NCI-H2196 (cell line): ENCODE measurements around the gene LBHD2.
A peak's percentile ranks its signal among the peaks of the same experiment; 100 is the strongest.

Source experiments
- DNase-seq: peaks from one replicate; lab custom pipeline; 2025; ENCODE audit not compliant: unreplicated experiment; lab: John Stamatoyannopoulos, UW

The LBHD2 gene

DNA sequence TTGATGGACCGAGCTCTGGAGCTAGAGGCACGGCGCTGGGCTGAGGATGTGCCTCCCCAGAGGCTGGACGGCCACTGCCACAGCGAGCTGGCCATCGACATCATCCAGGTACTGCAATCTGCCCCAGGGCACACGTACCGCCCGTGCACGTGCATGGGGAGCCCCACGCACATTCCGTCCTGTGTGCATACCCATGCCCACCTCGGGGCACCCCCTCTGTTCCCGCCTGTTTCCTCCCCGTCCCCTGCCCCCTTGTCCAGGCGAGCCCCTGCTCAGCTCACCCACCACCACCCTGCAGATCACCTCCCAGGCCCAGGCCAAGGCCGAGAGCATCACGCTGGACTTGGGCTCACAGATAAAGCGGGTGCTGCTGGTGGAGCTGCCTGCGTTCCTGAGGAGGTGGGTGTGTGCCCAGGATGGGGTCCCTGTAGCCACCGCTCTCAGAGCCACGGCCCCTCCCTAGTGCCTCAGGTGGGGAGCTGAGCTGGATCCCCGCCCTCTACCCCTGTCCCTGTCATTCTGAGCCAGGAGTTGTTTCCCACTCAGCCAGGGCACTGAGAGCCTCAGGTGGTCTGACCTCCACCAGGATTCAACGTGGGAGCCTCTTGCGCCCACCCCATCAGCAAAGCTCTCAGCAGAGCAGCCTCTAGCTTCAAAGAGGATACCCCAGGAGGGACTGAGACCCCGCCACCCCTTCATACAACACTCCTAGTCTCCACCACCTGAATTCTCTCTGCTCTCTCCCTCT is 46.2 kb downstream of the LBHD2 start:
- no peak for DNase-seq

DNA sequence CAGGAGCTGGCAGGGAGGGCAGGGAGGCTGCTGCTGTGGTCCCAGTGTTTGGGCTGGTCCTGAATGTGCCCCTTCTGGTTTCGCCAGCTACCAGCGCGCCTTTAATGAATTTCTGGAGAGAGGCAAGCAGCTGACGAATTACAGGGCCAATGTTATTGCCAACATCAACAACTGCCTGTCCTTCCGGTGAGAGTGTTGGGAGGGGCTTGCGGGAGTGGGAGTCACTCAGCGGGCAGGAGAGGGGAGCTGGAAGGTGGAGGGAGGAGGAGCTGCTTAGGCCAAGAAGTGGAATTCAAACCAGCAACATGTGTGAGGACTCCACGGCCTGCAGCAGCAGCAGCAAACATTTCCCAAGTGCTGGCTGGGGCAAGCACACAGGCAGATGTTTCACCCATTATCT is 47.0 kb downstream of the LBHD2 start:
- no peak for DNase-seq

DNA sequence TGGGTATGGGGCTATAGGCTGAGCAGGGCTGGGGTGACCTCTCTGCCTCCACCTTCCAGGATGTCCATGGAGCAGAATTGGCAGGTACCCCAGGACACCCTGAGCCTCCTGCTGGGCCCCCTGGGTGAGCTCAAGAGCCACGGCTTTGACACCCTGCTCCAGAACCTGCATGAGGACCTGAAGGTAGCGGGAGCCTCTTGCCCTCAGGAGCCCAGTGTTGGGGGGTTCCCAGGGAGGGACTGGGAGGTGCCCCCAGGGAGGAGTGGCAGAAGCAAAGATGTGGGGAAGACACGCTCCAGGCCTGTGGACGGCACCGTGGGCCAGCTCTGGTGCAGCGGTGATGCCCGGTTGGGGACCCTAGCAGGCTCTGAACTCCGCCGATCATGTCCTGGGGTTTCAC is 47.6 kb downstream of the LBHD2 start:
- no peak for DNase-seq

DNA sequence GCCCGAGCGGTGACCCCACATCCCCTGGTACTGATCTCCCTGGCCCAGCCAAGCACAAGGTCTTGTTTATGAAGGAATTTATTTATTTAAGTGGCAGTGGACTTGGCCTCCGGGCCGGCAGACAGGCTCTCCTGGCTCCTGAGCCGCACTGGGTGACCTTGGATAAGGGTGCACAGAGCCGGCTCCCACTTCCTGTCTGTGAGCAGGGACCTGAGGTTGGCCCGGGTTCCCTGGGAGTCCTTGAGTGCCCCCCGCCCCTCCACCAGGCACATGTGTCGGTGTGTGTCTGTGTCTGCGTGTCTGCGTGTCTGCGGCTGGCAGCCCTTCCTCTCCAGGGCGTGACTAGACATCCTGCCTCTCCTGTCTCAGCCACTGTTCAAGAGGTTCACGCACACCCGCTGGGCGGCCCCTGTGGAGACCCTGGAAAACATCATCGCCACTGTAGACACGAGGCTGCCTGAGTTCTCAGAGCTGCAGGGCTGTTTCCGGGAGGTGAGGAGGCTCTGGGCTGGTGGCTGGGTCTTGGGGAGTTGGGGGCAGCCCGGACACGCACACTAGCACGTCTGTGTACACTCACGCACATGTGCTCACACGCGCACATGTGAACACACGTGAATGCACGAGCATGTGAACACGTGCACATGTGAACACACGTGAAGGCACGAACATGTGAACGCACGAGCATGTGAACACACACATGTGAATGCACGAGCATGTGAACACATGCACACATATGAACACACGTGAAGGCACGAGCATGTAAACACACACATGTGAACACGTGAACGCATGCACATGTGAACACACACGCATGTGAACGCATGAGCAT is 48.6 kb downstream of the LBHD2 start:
- no peak for DNase-seq

DNA sequence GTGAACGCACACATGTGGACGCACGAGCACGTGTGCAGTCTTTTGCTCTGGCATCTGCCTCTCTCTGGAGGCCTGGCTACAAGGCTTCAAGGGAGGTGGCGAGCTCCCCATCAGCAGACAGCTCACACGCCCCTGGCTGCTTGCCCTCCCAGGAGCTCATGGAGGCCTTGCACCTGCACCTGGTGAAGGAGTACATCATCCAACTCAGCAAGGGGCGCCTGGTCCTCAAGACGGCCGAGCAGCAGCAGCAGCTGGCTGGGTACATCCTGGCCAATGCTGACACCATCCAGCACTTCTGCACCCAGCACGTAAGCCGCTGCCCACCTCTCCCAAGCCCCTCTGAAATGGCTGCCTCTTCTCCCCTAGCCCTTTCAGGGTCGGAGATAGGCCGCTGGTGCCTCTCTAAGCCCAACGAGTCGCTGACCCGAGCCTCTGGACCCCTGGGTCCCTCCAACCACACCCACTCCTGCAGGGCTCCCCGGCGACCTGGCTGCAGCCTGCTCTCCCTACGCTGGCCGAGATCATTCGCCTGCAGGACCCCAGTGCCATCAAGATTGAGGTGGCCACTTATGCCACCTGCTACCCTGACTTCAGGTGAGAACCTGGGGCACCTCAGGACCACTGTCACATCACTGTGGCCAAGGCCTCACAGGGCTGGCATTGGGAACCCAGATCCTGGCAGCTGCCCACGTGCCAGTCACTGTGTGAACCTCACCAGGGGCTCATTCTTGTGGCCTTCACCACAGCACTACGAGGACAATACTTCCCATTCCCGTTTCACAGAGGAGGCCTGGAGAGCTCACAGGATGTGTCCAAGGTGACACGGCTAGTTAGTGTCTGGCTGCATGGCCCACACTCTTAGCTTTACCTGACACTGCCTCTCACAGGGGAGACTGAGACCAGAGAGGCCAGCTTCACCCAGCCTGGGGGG is 49.5 kb downstream of the LBHD2 start:
- peak; percentile 3 for DNase-seq

DNA sequence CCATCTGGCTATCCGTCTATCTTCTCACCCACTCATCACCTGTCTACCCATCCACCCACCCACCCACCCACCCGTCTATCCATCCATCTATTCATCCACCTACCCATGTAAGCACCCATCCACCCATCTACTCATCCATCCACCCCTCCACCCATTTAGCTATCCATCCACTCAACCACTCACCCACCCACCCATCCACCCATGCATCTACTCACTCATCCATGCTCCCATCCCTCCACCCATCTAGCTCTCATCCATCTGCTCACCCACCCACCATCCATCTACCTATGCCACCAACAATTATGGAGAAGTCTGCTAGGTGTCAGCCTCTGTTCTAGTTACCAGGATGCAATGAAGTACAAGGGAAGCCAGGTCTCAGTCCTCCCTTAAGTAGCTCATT is 50.4 kb downstream of the LBHD2 start:
- DNase-seq: no peak

DNA sequence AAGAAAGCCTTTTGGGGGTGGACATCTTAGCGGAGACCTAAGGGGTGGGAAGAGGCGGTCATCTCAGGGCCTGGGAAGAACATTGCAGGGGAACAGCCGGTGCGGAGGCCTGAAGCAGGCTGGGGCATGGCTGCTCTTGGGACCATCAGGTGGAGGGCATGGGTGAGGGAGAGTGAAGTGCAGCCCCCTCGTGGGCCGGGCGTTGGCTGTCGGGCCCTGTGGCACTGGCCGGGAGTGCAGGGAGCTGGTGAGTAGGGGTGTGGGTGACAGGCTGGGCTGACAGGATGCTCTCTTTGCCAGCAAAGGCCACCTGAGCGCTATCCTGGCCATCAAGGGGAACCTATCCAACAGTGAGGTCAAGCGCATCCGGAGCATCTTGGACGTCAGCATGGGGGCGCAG is 50.9 kb downstream of the LBHD2 start:
- DNase-seq: no peak

DNA sequence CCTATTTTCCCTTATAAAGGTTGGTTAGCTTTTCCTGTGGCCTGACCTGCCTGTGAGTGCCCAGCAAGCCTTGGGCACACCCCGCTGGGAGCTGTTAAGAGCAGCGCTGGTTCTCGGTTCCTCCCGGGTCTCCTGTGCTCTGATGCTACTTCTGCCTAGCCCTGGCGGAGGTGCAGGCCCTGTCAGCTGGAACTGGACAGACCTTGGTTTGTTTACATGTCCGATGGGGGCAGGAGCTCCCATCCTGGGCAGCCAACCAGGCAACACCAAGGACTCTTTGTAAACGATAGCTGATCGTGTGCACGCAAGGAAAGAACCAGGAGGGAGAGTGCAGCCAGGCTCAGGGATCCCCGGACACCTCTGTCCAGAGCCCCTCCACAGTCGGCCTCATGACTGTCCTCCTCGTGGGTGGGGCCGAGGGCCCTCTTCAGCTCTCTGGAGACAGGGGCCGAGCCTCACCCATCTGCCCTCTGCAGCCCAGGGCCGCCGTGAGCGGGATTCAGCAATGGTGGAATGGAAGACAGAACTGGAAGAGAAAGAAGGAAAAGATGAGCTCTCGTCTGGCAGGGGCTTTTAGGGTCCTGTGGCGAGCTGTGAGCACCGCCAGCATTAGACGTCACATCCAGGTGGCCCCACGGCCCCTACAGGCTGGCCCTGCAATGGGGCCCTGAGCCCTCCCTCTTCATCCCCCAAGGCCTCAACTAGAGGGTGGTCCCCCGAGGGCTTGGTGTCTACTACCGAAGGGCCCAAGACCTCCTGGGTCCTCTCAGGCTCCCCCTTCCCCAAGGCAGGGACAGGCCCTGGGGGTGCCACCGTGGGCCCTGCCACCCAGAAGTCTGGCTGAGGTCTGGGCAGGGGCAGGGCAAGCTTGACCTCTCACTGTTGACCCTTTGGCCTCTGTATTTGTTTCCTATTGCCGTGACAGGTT is 51.6 kb downstream of the LBHD2 start:
- no peak for DNase-seq

DNA sequence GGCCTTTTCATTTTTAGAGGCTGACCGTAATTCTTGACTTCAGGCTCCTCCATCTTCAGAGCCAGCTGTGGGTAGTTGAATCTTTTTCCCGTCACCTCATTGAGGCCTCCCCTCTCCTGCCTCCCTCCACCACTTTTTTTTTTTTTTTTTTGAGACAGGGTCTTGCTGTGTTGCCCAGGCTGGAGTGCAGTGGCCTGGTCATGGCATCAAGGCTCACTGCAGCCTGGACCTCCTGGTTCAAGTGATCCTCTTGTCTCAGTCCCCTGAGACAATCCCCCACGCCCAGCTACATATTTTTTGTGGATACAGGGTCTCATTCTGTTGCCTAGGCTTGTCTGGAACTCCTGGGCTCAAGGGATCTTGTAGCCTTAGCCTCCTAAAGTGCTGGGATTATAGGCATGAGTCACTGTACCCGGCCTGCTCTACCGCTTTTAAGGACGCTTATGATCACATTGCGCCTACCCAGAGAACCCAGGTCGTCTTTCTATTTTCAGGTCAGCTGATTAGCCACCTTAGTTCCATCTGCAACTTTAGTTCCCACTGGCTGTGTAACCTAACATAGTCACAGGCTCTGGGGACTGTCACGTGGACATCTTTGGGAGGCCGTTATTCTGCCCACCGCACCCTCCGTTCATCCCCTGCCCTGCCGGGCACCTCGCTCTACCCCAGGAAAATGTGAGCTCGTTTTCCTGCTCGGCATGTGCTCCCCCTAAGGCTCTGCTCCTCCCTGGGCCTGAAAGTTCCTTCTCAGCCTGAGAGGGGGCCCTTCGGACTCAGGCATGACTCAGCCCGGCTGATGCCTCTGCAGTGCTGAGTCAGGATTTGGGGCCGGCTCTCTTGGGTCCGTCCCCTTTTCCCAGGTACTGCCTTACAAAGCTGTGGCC is 52.6 kb downstream of the LBHD2 start:
- DNase-seq: no peak

DNA sequence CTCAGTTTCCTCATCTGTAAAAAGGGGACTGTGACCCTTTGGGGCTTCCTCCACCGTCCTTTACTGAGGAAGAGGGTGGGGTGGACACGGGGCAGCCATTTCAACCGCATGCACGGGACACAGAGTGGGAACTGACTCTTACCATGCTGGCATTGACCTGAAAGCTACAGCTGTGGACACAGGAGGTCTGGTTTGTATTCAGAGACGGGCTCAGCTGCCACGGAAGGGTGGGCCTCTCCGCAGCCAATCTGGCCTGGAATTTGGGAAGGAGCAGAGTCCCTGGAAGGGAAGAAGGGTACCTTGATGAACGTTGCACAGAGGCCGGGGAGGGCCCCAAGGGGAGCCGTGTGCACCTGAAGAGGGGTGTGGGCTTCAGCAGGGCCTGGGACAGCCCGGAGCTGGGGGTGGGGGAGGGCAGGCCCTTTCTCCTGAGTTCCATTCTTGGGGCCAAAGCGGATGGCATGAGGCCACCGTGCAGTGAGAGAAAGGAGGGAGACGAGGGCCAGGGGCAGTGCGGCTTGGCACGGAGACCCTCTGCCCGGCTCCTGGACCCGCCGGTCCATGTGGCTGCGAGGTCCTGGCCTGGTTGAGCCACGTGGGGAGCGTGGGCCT is 53.8 kb downstream of the LBHD2 start:
- DNase-seq: no peak

DNA sequence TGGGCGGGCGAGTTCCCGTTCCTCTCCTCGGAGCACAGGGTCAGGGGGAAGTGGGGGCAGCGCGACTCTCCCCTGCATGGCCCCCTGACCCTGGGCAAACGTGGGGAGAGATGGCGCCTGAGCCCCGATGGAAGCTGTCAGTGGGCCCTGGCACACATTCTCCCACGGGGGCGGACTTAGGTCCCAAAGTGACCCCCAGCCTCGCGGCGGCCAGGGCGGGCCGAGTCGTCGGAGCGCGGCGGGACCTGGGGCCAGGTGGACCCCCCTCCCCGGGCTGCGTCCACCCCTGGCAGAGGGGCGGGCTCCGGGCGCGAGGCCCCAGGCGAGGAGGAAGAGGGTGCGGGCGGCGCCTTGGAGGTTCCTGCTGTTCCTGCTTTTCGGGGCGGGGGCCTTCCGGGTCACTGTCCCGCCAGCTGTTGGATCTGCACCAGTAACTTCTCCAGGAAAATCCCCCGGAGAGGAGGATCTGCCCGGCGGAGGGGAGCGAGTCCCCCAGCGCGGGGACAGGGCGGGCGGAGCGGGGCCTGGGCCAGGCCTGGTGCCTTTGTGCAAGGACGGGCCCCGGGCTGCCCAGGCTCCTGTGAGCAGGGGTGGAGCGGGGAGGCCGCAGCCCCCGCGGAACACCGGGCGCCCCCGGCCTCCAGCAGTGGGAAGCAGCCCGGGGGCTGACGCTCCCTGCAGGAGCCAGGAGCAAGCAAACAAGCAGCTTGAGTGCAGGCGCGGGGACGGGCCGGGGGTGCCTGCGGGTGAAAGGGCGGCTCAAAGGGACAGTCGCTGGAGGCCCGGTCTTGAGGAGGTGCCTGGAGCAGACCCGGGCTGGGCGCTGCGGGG is 54.5 kb downstream of the LBHD2 start:
- no peak for DNase-seq

DNA sequence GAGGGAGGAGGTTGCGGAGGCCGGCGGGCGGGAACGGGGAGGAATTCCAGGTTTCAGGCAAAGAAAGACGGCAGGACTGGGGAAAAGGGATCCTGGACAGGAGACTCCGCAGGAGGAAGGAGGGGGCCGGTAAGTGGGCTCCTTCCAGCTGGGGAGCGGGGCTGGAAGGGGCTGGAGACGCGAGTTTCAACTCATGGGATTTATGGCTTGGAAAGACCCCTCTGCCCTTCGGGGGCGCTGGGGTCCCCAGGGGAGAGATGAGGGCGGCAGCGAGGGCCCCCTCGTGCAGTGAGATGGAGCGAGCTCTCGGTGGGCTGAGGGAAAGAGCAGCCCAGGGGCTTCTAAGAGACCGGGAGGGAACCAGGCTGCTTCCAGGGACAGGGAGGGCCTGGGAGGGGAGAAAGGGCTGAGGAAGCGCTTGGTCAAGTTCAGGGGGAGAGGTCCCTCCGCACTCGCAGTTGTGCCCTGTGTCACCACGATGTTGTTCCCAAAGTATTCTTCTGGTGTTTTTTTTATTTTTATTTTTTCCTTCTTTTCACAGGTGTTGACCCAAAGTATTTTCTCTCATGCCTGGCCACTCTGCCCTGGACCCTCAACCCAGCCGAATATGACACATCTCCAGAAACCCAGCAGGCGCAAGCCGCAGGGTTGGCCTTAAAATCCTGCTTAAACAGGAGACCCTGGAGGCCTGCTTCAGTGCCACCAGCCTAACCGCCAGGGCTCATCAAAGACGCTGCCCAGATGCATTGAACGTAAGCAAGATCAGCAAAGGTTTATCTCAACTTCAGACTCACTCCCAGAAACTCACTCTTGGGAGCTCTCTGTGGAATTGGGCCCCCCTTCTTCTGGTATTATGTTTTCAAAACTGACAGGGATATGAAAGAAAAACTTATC is 55.4 kb downstream of the LBHD2 start:
- DNase-seq: no peak
